Right lung (tissue), 5 donors: ENCODE measurements around the gene ENO3. TPM values are rescaled to one million over a fixed set of nuclear protein-coding genes. Genes with fewer than 3 reads are reported as not detected.

Source experiments
- DNase-seq, 2 donors: peaks; one replicate each; pipeline ENCODE4 v3.0.0-alpha.2; 2013
- polyA plus RNA-seq, 5 donors: library from polyadenylated mRNA; unstranded; fragments of 120-200 nt; gene quantifications; one replicate each; pipeline versions ENCODE4 v1.2.1 to v1.2.3, GENCODE V29; 2013; ENCODE audit warnings: inconsistent platforms in 1 of 5, low replicate concordance in 1 of 5; ENCODE audit not compliant: insufficient read length in 5 of 5, insufficient read depth in 1 of 5

The ENO3 gene
- polyA plus RNA-seq, 5 donors: 12.8 to 101 (median 15.4) TPM

DNA sequence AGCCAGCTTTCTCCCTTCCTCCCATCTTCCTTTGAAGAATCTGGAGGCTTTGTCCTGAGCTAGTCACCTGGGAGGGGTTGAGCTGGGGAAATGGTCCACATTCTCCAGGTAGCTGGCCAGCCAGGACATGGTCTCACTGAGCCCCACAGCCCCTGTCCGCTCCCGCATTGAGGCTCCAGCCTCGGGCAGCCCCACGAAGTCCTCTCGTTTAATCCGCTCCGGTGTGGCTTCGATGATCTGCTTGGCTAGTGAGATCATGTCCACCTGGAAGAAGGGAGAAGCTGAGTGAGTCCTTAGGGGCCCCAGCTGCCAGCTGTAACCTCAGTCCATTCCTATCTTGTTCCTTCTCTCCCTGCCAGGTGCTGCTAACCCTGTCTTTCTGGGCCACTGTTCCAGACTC, 19.4 kb downstream of the ENO3 start:
- no peak for DNase-seq

GRCh38 chr17:4971826-4972225, 20.9 kb downstream of the ENO3 start:
- DNase-seq: no peak

DNA sequence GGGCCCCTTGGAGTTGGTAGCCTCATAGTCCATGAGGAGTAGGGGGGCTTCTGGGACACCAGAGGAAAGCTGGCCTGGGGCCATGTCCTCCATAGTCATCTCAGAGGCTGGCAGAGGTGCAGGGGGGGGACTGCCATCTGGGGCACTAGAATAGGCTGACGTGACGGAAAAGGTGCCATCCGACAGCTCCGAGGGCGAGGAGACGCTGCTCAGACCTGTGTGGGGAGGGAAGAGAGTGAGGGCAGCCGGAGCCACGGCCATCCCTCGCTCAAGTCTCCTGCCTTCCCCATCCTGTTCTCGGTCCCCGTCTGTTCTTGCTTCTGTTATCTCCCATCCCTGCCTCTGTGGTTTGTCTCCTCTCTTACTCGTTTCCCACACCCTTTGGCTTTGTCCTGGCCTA, 21.4 kb downstream of the ENO3 start:
- DNase-seq: no peak

GRCh38 chr17:4972752-4973151, 21.8 kb downstream of the ENO3 start:
- DNase-seq: no peak

- no peak for DNase-seq
These were observed 22.6 kb downstream of the ENO3 start for GRCh38 chr17:4973256-4974114.

DNA sequence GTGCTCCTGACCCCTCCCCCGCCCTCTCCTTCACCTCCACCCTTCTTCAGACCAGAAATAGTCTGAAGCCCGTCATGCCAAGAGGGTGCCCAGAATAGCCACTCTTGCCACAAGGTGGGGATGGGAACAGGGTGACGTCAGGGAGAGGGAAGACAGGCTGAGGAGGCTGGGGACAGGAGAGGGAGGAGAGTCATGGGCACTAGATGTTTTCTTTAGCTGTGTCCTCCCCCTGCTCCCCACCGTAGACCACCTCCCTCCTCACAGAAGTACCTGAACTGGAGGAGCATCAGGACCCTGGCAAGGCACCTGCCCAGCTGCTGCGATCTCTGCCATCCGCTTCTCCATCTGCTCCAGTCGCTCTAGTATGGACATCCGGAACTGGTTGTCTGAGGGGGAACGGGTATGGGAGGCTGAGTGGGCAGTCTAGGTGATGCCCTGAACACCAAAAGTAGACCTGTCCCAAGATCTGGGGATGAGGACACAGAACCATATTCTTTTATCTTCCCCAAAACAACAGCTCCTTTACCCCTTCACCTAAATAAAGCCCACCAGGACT, 23.3 kb downstream of the ENO3 start:
- no peak for DNase-seq

DNA sequence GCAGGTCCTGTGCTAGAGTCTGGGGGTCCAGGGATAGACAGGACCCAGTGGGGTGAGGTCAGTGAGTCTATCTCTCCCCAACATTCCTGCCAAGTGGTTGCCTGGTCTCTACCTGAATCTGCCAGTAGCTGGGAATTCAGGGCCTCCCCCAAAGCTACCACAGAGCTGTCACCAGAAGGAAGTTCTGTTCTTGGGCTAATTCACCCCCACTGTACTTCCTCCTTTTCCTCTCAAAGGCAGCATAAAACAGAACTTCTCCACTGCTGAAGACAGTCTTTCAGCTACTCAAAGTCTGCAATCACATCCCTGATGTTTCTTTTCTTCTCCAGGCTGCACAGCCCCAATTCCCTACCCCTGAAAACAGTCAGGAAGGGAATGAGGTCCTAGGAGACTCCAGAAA, 27.8 kb downstream of the ENO3 start:
- no peak for DNase-seq

GRCh38 chr17:4980644-4981216, 29.8 kb downstream of the ENO3 start:
- peak in 1 of 2 donors; percentile 60 for DNase-seq

DNA sequence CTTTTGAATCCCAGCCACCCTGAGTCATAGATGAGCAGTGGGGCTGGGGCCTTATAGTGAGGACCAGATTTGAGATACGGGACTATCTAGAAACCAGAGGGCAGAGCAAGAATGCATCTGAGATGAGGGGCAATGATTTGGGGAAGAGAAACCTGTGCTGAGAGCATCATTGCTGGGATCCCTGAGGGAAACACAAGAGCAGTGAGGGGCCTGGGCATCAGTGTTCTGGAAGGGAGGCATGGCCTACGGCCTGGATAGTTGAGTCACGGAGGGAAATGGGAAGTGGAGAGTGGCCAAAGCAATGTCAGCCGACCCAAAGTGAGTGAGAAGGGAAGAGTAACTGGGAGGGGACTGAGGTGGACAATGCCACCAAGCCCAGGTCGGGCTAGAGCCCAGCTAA, 31.4 kb downstream of the ENO3 start:
- no peak for DNase-seq

- DNase-seq: no peak
These were observed 35.5 kb downstream of the ENO3 start for GRCh38 chr17:4986403-4986802.

- DNase-seq: peak; percentile 80 to 83
These were observed 36.2 kb downstream of the ENO3 start, which contains the start of gene CAMTA2 for GRCh38 chr17:4986951-4987766. Gene CAMTA2, minus strand, starts transcription at chr17:4987675. Its CDS starts 1,453 bp downstream, at chr17:4986222.

- no peak for DNase-seq
These were observed 37.0 kb downstream of the ENO3 start for GRCh38 chr17:4987767-4988567.

DNA sequence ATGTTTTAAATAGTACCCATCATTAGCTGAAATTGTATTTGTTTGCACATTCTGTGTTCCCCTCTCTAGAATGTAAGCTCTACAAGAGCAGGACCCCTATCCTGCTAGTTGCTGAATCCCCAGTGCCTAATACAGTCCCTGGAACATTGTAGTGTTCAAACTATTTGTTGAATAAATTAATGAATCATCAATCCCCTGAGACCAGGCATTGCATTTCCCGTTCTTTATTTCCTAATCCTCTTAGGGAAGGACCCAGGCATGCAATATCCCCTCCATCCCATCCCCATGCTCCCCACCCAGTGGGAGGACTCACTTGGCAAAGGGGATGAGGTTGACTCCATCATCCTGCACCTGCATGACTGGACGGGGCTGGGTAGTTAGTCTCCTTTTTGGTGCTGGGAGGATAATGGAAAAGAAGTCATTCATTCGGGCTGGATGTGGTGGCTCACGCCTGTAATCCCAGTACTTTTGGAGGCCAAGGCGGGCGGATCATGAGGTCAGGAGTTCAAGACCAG, 43.2 kb downstream of the ENO3 start:
- no peak for DNase-seq

GRCh38 chr17:4997302-4998026, 46.5 kb downstream of the ENO3 start, which contains the start of the genes INCA1 and KIF1C:
Gene INCA1, minus strand, starts transcription at chr17:4997522. Its CDS starts 3,085 bp downstream, at chr17:4994437.
Gene KIF1C, plus strand, starts transcription at chr17:4997950. Its CDS starts 2,297 bp downstream, at chr17:5000247.
- DNase-seq: peak; percentile 94 to 96

DNA sequence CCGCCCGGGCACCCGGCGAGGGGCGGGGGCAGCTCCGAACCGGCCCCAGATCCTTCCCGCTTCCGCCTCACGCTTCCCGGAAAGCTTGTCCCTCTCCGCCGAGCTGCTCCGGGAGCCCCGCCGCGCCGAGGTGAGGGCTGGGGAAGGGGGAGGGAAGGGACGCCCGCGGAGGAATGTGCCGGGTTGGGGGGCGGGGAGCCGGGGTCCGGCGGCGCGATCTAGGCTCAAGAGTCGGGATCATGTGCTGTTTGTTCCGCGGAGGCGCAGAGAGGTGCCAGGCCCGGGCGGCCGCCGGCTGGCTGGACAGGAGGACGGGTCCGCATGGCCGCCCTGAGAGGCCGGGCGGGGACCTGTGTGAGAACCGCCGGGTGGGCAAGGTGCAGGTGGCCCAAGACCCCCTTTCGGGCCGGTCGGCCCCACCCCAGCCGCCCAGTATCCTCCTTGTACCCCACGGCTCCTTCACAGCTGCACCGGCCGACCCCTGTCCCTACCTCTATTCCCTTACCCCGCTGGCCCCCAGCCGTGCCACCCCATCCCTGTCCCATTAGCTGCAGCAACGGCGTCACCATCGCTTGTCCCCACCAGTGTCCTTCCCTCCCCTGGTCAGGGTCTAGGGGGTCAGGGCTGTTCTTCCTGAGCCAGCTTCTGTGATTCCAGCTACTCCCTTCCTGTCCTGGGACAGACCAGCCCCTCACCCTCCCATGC, 47.3 kb downstream of the ENO3 start:
- peak in 1 of 2 donors; percentile 38 for DNase-seq

DNA sequence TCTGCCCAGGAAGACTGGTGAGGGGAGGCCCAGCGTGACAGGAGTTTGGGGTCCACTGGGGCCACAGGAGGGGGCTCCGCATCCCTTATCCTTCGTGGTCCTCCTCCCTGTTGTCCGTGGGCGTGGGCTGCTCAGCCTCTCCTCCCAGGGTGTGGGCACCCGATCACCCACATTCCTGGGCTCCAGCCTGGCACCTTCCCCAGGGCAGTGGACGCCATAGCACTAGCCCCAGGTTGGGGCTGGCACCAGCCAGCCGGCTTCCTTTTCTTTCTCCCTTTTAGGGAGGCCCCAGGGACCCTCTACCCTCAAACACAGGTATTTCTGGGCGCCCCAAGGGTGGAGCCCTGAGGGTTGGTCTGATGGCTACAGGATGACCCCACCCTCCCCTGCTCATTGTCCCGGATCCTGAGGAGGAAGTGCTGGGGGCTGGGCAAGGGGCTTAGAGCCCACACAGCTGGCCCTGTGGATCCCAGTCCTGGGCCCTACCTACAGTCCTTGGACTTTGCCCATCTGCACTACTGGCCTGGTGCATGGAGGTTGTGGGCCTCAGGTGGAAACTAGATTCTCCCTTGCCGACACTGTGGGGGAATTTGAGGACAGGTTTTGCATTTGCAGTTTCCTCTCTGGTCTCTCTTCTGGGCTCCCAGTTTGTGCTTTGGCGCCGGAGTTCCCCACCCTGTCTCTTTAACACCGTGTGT, 48.0 kb downstream of the ENO3 start:
- DNase-seq: peak in 1 of 2 donors; percentile 8

GRCh38 chr17:4999430-5000093, 48.6 kb downstream of the ENO3 start:
- DNase-seq: no peak

GRCh38 chr17:5000237-5000639, 49.3 kb downstream of the ENO3 start:
- no peak for DNase-seq
